Measurements from ENCODE around the gene RALGPS1.
"Not testable (repeated sequence)": the region's sequence is repeated elsewhere in the genome, so short reads cannot be mapped to it uniquely, and the experiment has no call there.

The RALGPS1 gene

GRCh38 chr9:127137640-127138360 is 223.2 kb downstream of the RALGPS1 start:
- DNase-seq (ENCODE audit: low read depth in 2 of 2): no peak

DNA sequence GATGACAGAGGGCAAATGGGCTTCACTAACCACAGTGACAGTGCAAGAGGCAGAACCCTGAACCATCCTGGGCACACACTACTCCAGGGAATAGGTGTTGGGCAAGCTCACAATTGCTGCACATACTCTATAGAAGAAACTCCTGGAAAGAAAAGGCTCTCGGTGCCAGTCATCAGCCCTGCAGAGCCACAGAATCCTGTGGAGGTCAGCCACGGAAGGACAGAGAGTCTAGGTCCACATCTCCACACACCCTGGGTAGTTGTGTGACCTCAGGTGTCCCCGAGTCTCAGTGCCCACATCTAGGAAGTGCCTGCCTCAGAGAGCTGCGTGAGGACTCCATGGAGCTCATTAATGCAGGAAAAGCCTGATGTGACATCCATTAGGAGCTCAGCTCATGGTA is 223.9 kb downstream of the RALGPS1 start:
- no peak for DNase-seq (ENCODE audit: low read depth in 2 of 2)

DNA sequence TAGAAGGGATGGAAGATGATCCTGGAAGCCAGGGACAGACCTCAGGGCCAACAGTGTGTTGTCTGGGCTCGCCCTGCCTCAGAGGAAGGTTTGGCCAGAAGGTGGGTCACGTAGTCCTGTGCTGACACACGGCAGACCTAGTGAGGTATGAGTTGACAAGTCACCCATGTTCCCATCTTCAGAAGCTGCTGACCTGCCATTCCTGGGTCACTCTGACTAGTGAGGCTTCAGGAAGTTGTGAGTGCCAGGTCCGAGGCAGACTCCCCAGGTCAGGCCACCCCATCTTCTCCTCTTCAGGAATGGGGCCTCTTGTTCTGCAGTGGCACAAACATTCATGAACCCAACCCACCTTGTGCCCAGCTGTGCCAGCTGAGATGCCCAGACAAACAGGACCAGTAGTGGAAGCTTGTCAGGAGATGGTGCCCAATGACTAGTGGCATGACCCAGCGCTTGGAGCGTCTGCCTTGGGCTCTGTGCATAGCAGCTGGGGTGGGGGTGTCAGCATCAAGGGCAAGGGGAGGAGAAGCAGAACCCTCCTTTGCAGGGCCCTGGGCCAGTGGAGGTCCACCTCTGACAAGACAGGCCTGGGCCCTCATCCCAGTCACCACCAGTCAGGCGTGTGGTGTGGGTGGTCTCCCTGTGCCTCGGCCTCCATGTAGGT is 224.6 kb downstream of the RALGPS1 start:
- DNase-seq (ENCODE audit: low read depth in 2 of 2): no peak

DNA sequence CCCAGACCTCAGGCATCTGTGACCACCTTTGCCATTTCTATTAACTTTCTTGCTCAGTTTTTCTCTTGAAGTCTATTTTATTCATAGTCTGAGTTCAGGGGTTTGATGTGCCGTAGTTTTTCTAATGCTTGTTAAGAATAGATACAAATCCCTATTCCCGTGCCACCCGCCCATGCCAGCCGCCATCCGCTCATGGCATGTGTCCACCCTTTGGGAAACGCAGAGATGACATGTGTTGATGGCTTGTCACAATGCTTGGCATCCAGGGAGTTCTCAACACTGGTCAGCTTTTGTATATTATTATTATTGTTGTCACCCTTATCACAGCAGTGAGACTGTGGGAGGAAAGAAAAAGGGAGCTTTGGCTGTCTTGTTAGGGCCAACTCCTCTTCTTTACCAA is 225.2 kb downstream of the RALGPS1 start:
- no peak for DNase-seq (ENCODE audit: low read depth in 2 of 2)

DNA sequence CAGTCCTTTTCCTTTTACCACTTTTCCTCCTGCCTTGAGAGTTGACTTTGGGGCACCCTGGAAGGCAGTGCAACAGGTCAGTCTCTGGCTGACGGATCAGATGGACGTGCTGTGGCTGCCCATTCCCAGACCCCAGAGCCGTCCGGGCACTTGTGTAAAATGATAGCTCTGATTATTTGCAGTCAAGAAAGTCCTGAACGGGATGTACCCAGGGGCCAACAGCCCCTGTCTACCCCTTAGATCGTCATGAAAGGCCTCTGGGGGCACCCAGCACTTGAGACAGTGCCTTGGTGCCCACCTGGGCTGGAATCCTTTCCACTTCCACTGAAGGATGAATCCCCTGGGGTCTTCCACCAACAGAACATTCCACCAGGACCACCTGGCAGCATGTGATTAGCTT is 225.6 kb downstream of the RALGPS1 start:
- DNase-seq (ENCODE audit: low read depth in 2 of 2): no peak

GRCh38 chr9:127140842-127141675 is 226.5 kb downstream of the RALGPS1 start:
- no peak for DNase-seq (ENCODE audit: low read depth in 2 of 2)

DNA sequence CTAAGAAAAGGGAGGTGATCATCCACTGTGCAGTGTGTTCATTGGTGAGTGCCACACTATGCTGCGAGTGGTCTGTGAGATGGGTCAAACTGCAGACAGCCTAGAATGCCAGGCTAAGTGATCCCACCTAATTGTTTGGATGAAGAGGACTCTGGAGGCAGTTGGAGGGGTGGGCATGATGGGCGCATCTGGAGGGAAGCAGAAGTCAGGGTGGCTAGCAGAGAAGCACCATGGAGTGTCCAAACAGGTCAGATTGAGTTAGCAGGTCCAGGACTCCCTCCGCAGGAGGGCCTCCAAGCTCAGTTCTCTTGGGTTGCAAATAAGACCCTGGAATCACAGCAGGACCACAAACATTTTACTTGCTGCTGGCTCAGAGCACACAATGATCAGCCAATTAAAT is 227.7 kb downstream of the RALGPS1 start:
- DNase-seq (ENCODE audit: low read depth in 2 of 2): no peak

DNA sequence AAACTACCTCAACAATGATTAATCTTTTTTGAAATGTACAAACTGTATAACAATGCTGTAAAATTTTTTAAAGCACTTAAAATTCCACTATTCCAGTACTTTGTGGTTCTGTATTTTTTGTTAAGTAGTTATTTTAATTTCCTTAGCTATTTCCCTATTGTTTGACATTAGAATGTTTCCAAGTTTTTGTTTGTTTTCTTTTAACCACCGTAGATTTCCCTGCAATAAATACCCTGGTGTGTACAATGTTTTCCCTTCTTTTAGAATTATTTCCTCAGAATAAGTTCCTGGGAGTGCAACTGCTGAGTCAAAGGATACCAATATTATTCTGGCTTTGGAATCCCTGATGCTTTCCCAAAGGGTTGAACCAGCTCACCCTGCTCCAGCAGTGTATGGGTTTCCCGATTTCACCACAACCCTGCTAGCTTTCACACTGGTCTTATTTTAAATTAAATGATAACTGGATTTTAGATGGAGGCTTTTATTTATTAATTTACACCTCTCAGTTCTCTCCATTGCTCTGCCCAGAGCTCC is 228.4 kb downstream of the RALGPS1 start:
- DNase-seq (ENCODE audit: low read depth in 2 of 2): no peak

DNA sequence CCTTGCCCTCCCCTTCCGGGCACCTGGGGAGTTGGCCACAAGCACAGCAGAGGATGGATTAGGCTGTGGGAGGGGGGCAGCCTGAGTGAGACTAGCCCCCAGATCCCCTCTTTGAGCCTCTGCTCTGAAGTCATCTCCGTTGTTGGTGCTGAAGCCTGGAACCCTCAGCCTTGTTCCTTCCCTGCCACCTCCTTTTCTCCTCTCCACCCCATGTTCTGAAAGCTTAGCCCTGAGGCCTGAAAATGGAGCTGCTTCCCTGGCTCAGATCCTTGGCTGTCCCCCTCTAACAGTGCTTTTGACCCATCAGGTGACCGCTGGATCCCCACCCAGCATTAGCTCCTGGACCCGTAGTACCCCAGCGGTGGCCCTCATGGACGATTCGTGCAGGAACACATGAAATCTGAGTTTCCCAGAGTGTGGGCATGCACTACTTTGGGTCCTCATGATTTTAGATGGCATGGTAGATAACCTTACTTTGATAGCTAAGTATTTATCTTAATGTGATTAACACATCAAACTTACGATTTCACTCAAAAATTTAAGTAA is 229.4 kb downstream of the RALGPS1 start:
- no peak for DNase-seq (ENCODE audit: low read depth in 2 of 2)

GRCh38 chr9:127144670-127145445 is 230.3 kb downstream of the RALGPS1 start:
- DNase-seq (ENCODE audit: low read depth in 2 of 2): no peak

DNA sequence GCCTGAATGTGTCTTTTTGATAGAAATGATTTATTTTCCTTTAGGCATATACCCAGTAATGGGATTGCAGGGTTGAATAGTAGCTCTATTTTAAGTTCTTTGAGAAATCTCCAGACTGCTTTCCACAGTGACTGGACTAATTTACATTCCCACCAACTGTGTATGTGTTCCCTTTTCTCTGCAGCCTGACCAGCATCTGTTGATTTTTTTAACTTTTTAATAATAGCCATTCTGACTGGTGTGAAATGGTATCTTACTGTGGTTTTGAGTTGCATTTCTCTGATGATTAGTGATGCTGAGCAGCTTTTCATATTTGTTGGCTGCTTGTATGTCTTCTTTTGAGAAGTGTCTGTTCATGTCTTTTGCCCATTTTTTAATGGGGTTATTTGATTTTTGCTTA is 232.3 kb downstream of the RALGPS1 start:
- DNase-seq (ENCODE audit: low read depth in 2 of 2): not testable (repeated sequence)

DNA sequence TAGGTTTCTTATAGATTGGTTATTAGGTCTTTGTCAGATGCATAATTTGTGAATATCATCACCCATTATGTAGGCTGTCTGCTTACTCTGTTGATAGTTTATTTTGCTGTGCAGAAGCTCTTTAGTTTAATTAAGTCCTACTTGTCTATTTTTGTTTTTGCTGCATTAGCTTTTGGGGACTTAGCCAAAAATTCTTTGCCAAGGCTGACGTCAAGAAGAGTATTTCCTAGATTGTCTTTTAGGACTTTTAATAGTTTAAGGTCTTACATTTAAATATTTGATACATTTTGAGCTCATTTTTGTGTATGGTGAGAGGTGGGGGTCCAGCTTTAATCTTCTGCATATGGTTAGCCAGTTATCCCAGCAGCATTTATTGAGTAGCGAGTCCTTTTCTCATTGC is 232.7 kb downstream of the RALGPS1 start:
- no peak for DNase-seq (ENCODE audit: low read depth in 2 of 2)

GRCh38 chr9:127148014-127148413 is 233.4 kb downstream of the RALGPS1 start:
- no peak for DNase-seq (ENCODE audit: low read depth in 2 of 2)

DNA sequence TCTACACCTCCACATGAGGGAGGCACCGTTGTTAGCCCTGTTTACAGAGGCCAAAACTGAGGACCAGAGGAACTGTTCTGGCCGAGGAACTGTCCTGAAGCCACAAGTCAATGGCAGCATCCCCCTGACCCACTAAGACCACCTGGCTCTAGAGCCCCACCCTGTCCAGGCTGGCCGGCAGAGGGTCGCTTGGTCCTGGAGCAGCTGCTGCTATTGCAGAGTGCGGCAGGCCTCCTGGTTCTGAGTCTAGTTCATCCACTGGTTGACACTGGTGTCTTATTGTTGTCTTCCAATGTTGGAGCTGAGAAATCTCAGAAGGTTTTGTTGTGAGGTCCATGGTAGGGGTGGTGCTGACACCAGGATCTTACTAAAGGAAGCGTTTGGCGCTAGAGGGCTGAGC is 234.4 kb downstream of the RALGPS1 start:
- no peak for DNase-seq (ENCODE audit: low read depth in 2 of 2)

- no peak for DNase-seq (ENCODE audit: low read depth in 2 of 2)
These were observed 235.1 kb downstream of the RALGPS1 start for GRCh38 chr9:127149463-127150390.

DNA sequence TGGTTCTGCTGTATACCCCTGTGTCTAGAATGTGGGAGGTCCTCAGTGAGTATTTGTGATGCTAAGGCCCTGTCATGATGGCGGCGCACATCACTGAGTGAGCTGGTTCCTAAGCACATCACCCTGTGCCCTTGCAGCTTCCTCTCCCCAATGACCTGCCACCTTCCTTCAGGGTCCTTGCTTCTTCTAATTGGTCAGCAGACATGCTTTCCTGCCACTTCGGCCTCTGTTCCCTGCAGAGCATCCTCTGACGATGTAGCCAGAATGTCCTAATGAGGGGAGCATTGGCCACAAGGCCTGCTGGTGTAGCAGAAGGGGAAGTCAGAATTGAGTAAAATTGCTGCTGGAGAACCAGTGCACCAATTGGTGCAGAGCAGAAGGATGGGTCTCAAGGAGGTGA is 238.9 kb downstream of the RALGPS1 start:
- no peak for DNase-seq (ENCODE audit: low read depth in 2 of 2)

GRCh38 chr9:127154003-127154389 is 239.4 kb downstream of the RALGPS1 start:
- no peak for DNase-seq (ENCODE audit: low read depth in 2 of 2)

- DNase-seq (ENCODE audit: low read depth in 2 of 2): no peak
These were observed 240.0 kb downstream of the RALGPS1 start for GRCh38 chr9:127154390-127155191.

GRCh38 chr9:127155314-127155960 is 240.9 kb downstream of the RALGPS1 start:
- DNase-seq (ENCODE audit: low read depth in 2 of 2): no peak
